Measurements from ENCODE around the gene ZFAND3.

Gene ZFAND3

GRCh38 chr6:38169221-38169976 is 349.9 kb downstream of the ZFAND3 start:
- DNase-seq (ENCODE audit: low spot score): peak; percentile 51

- peak; percentile 65 for DNase-seq (ENCODE audit: low spot score)
These were observed 350.5 kb downstream of the ZFAND3 start for GRCh38 chr6:38169977-38170526.

- no peak for DNase-seq (ENCODE audit: low spot score)
These were observed 351.3 kb downstream of the ZFAND3 start for GRCh38 chr6:38170666-38171355.

GRCh38 chr6:38171997-38172738 is 352.6 kb downstream of the ZFAND3 start:
- DNase-seq (ENCODE audit: low spot score): no peak

- no peak for DNase-seq (ENCODE audit: low spot score)
These were observed 353.3 kb downstream of the ZFAND3 start for GRCh38 chr6:38172739-38173410.

- no peak for DNase-seq (ENCODE audit: low spot score)
These were observed 354.4 kb downstream of the ZFAND3 start for GRCh38 chr6:38173909-38174308.

- no peak for DNase-seq (ENCODE audit: low spot score)
These were observed 354.8 kb downstream of the ZFAND3 start for GRCh38 chr6:38174315-38174714.

GRCh38 chr6:38174806-38175495 is 355.4 kb downstream of the ZFAND3 start:
- DNase-seq (ENCODE audit: low spot score): no peak

GRCh38 chr6:38175786-38176185 is 356.3 kb downstream of the ZFAND3 start:
- DNase-seq (ENCODE audit: low spot score): no peak

GRCh38 chr6:38176797-38177751 is 357.5 kb downstream of the ZFAND3 start:
- DNase-seq (ENCODE audit: low spot score): peak; percentile 67

GRCh38 chr6:38177882-38178583 is 358.5 kb downstream of the ZFAND3 start:
- DNase-seq (ENCODE audit: low spot score): no peak

- no peak for DNase-seq (ENCODE audit: low spot score)
These were observed 359.0 kb downstream of the ZFAND3 start for GRCh38 chr6:38178584-38178886.

GRCh38 chr6:38179300-38179699 is 359.8 kb downstream of the ZFAND3 start:
- DNase-seq (ENCODE audit: low spot score): no peak

- DNase-seq (ENCODE audit: low spot score): no peak
These were observed 360.4 kb downstream of the ZFAND3 start for GRCh38 chr6:38179794-38180430.

GRCh38 chr6:38180586-38180985 is 361.1 kb downstream of the ZFAND3 start:
- no peak for DNase-seq (ENCODE audit: low spot score)

- DNase-seq (ENCODE audit: low spot score): no peak
These were observed 362.9 kb downstream of the ZFAND3 start for GRCh38 chr6:38182426-38182825.

GRCh38 chr6:38183856-38184584 is 364.5 kb downstream of the ZFAND3 start:
- DNase-seq (ENCODE audit: low spot score): no peak

GRCh38 chr6:38184585-38185080 is 365.1 kb downstream of the ZFAND3 start:
- DNase-seq (ENCODE audit: low spot score): no peak

Data from SK-N-DZ (cell line).